SK-N-SH (cell line): ENCODE data around the gene RNLS. TPM values are rescaled to one million over a fixed set of nuclear protein-coding genes. Genes with fewer than 3 reads are reported as not detected.

Experiments
- CTCF ChIA-PET: fragments of 300-600, 350-600 bp; formaldehyde crosslinking; extraction: SDS; loops from one replicate; lab custom pipeline; 2021; lab: Yijun Ruan, JAX
- POLR2A ChIA-PET: fragments of 350-600 bp; sonication (Branson Sonifier 250); formaldehyde crosslinking; extraction: SDS; loops from one replicate; lab custom pipeline; 2020; ENCODE audit warnings: antibody characterized with exemption, inconsistent platforms; lab: Yijun Ruan, JAX
- DNase-seq: peaks from one replicate; pipeline ENCODE4 v3.0.0; 2012
- H2AFZ ChIP-seq: fragments of 200-600 bp; sonication (generic); 2 replicates; pipeline ENCODE4 v1.8.1; 2016; ENCODE audit warnings: antibody characterized with exemption, mild to moderate bottlenecking, low read depth
- H3F3A ChIP-seq: fragments of 200-600 bp; sonication (generic); replicated peaks from 2 replicates; pipeline ENCODE3; 2016; ENCODE audit warnings: antibody characterized with exemption, mild to moderate bottlenecking; ENCODE audit not compliant: insufficient read depth
- H3K27ac ChIP-seq, 2 experiments: fragments of 200-500 bp in 1 of 2; fragments of 200-600 bp in 1 of 2; sonication (Bioruptor generic) in 1 of 2; sonication (generic), shearing (Covaris generic) in 1 of 2; 2 replicates each; pipeline versions ENCODE4 v1.5.1 to v1.6.1; 2014 to 2016; ENCODE audit warnings: low read depth in 2 of 2, inconsistent platforms in 1 of 2, low read length in 1 of 2, mild to moderate bottlenecking in 1 of 2, mixed read lengths in 1 of 2
- H3K27me3 ChIP-seq: fragments of 200-600 bp; sonication (generic), shearing (Covaris generic); 2 replicates; pipeline ENCODE4 v1.6.1; 2016; ENCODE audit warnings: mixed run types; ENCODE audit not compliant: insufficient read depth
- H3K36me3 ChIP-seq, 2 experiments: fragments of 200-500 bp in 1 of 2; fragments of 200-600 bp in 1 of 2; sonication (Bioruptor generic) in 1 of 2; sonication (generic) in 1 of 2; replicated peaks in 1 of 2; 2 replicates each; pipeline versions ENCODE3 to v1.5.1; 2014 to 2016; ENCODE audit warnings: low read length in 1 of 2, mild to moderate bottlenecking in 1 of 2; ENCODE audit not compliant: insufficient read depth in 2 of 2, control insufficient read depth in 1 of 2
- H3K4me1 ChIP-seq, 2 experiments: fragments of 200-500 bp in 1 of 2; fragments of 200-600 bp in 1 of 2; sonication (Bioruptor generic) in 1 of 2; sonication (generic), shearing (Covaris generic) in 1 of 2; 2 replicates each; pipeline versions ENCODE4 v1.5.1 to v1.6.1; 2014 to 2016; ENCODE audit warnings: low read depth in 1 of 2, low read length in 1 of 2, mixed run types in 1 of 2; ENCODE audit not compliant: insufficient read depth in 2 of 2, control insufficient read depth in 1 of 2
- H3K4me2 ChIP-seq: fragments of 200-600 bp; sonication (generic), shearing (Covaris generic); 2 replicates; pipeline ENCODE4 v1.6.1; 2017; ENCODE audit warnings: mixed run types
- H3K4me3 ChIP-seq, 2 experiments: fragments of 200-500 bp in 1 of 2; fragments of 200-600 bp in 1 of 2; sonication (Bioruptor generic) in 1 of 2; sonication (generic), shearing (Covaris generic) in 1 of 2; 2 replicates each; pipeline versions ENCODE4 v1.5.1 to v1.8.1; 2014 to 2016; ENCODE audit warnings: low read depth in 2 of 2, inconsistent platforms in 1 of 2, low read length in 1 of 2, mild to moderate bottlenecking in 1 of 2, mixed read lengths in 1 of 2, moderate library complexity in 1 of 2
- H3K79me2 ChIP-seq: fragments of 200-600 bp; sonication (generic); 2 replicates; pipeline ENCODE4 v1.8.1; 2017; ENCODE audit warnings: mild to moderate bottlenecking; ENCODE audit not compliant: insufficient read depth
- H3K9ac ChIP-seq: fragments of 200-600 bp; sonication (generic); 2 replicates; pipeline ENCODE4 v1.6.1; 2017; ENCODE audit warnings: mixed run types
- H3K9me2 ChIP-seq: fragments of 200-600 bp; sonication (generic); 2 replicates; pipeline ENCODE4 v1.6.1; 2017; ENCODE audit warnings: mixed run types
- H3K9me3 ChIP-seq: fragments of 200-600 bp; sonication (generic); 2 replicates; pipeline ENCODE4 v1.6.1; 2017; ENCODE audit warnings: mixed run types, mild to moderate bottlenecking, moderate library complexity
- H4K20me1 ChIP-seq: fragments of 200-600 bp; sonication (generic); 2 replicates; pipeline ENCODE4 v1.6.1; 2017; ENCODE audit warnings: mild to moderate bottlenecking, mixed run types; ENCODE audit not compliant: insufficient read depth
- CHD2 ChIP-seq: fragments of 150-350 bp; IDR thresholded peaks from 2 replicates; pipeline ENCODE4 v1.6.1; 2018; ENCODE audit warnings: low read length; ENCODE audit not compliant: partially characterized antibody
- GABPA ChIP-seq: IDR thresholded peaks from 2 replicates; pipeline ENCODE4 v1.4.0; 2012; ENCODE audit warnings: low read depth, mild to moderate bottlenecking
- POLR2AphosphoS5 ChIP-seq: IDR thresholded peaks from 2 replicates; pipeline ENCODE4 v1.6.1; 2012; ENCODE audit warnings: low read depth, low read length
- RAD21 ChIP-seq: IDR thresholded peaks from 2 replicates; pipeline ENCODE4 v1.6.1; 2012; ENCODE audit warnings: mild to moderate bottlenecking, low read length
- SIN3A ChIP-seq: IDR thresholded peaks from 2 replicates; pipeline ENCODE4 v1.6.1; 2012; ENCODE audit warnings: low read depth, mild to moderate bottlenecking, low read length, moderate library complexity, borderline replicate concordance
- WGBS: methylation state at CpG from one replicate; pipeline ENCODE4 v1.1.6; 2017; ENCODE audit warnings: low lambda C conversion rate; 5-methylcytosine and 5-hydroxymethylcytosine counted together
- polyA plus RNA-seq, 3 experiments: library from polyadenylated mRNA; depleted of rRNA; stranded (reverse); fragments of >200 nt; gene quantifications; 2 replicates each; pipeline ENCODE4 v1.2.3, GENCODE V29; 2012
- TF ChIP-seq, protein P1 (sequence below): IDR thresholded peaks from 2 replicates; pipeline ENCODE4 v1.4.0; 2012; ENCODE audit warnings: low read depth
- TF ChIP-seq, protein P2 (sequence below): IDR thresholded peaks from 2 replicates; pipeline ENCODE4 v1.4.0; 2012; ENCODE audit warnings: low read depth, borderline replicate concordance
- TF ChIP-seq, protein P3 (sequence below): IDR thresholded peaks from 2 replicates; pipeline ENCODE4 v1.4.0; 2012; ENCODE audit warnings: low read depth, borderline replicate concordance
- TF ChIP-seq, protein P4 (sequence below): fragments of 200-600 bp; sonication (generic); IDR thresholded peaks from 2 replicates; pipeline ENCODE4 v1.6.1; 2017; ENCODE audit warnings: antibody characterized with exemption, mild to moderate bottlenecking, moderate library complexity
- TF ChIP-seq, protein P5 (sequence below): fragments of 150-350 bp; IDR thresholded peaks from 2 replicates; pipeline ENCODE4 v1.6.1; 2017; ENCODE audit warnings: antibody characterized with exemption, low read length, low read depth, borderline replicate concordance
- TF ChIP-seq, protein P6 (sequence below): IDR thresholded peaks from 2 replicates; pipeline ENCODE4; 2012

The RNLS gene
- polyA plus RNA-seq, 1 of the 3 experiments (the other 2 are of a cell fraction): not detected

DNA sequence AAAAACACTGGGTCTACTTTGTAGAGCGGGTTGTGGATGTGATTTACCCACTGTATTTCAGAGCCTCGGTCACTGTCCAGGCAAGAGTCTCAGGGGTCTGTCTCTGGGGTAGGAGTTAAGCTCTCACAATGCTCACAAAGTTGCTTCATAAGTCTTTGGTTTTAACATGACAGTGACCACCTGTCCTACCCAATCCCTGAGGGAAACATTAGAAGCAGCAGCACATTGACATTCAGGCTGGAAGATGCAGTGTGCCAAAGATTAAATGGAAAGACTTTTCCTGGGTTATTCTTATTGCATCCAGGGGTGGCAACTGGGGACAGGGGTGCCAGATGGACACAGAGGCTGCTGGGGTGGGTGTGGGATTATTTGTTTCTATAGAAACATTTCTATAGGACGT, 330.0 kb downstream of the RNLS start:
- H4K20me1 ChIP-seq: no peaks in the 10 kb centered on the region
- TF ChIP-seq, protein P1, sequence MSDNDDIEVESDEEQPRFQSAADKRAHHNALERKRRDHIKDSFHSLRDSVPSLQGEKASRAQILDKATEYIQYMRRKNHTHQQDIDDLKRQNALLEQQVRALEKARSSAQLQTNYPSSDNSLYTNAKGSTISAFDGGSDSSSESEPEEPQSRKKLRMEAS: no peak
- TF ChIP-seq GABPA: no peak
- TF ChIP-seq SIN3A: no peak
- TF ChIP-seq CHD2: no peak
- TF ChIP-seq, protein P2, sequence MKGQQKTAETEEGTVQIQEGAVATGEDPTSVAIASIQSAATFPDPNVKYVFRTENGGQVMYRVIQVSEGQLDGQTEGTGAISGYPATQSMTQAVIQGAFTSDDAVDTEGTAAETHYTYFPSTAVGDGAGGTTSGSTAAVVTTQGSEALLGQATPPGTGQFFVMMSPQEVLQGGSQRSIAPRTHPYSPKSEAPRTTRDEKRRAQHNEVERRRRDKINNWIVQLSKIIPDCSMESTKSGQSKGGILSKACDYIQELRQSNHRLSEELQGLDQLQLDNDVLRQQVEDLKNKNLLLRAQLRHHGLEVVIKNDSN: no peak
- TF ChIP-seq, protein P3, sequence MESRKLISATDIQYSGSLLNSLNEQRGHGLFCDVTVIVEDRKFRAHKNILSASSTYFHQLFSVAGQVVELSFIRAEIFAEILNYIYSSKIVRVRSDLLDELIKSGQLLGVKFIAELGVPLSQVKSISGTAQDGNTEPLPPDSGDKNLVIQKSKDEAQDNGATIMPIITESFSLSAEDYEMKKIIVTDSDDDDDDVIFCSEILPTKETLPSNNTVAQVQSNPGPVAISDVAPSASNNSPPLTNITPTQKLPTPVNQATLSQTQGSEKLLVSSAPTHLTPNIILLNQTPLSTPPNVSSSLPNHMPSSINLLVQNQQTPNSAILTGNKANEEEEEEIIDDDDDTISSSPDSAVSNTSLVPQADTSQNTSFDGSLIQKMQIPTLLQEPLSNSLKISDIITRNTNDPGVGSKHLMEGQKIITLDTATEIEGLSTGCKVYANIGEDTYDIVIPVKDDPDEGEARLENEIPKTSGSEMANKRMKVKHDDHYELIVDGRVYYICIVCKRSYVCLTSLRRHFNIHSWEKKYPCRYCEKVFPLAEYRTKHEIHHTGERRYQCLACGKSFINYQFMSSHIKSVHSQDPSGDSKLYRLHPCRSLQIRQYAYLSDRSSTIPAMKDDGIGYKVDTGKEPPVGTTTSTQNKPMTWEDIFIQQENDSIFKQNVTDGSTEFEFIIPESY: no peak
- TF ChIP-seq RAD21: no peak
- TF ChIP-seq, protein P4, sequence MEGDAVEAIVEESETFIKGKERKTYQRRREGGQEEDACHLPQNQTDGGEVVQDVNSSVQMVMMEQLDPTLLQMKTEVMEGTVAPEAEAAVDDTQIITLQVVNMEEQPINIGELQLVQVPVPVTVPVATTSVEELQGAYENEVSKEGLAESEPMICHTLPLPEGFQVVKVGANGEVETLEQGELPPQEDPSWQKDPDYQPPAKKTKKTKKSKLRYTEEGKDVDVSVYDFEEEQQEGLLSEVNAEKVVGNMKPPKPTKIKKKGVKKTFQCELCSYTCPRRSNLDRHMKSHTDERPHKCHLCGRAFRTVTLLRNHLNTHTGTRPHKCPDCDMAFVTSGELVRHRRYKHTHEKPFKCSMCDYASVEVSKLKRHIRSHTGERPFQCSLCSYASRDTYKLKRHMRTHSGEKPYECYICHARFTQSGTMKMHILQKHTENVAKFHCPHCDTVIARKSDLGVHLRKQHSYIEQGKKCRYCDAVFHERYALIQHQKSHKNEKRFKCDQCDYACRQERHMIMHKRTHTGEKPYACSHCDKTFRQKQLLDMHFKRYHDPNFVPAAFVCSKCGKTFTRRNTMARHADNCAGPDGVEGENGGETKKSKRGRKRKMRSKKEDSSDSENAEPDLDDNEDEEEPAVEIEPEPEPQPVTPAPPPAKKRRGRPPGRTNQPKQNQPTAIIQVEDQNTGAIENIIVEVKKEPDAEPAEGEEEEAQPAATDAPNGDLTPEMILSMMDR: no peak
- TF ChIP-seq POLR2AphosphoS5: no peak
- TF ChIP-seq, protein P5, sequence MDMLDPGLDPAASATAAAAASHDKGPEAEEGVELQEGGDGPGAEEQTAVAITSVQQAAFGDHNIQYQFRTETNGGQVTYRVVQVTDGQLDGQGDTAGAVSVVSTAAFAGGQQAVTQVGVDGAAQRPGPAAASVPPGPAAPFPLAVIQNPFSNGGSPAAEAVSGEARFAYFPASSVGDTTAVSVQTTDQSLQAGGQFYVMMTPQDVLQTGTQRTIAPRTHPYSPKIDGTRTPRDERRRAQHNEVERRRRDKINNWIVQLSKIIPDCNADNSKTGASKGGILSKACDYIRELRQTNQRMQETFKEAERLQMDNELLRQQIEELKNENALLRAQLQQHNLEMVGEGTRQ: no peak
- TF ChIP-seq, protein P6, sequence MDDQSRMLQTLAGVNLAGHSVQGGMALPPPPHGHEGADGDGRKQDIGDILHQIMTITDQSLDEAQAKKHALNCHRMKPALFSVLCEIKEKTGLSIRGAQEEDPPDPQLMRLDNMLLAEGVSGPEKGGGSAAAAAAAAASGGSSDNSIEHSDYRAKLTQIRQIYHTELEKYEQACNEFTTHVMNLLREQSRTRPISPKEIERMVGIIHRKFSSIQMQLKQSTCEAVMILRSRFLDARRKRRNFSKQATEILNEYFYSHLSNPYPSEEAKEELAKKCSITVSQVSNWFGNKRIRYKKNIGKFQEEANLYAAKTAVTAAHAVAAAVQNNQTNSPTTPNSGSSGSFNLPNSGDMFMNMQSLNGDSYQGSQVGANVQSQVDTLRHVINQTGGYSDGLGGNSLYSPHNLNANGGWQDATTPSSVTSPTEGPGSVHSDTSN: no peak
- WGBS: 97% methylated on average over 3 of the region's 3 CpGs
- H3K27ac ChIP-seq: no peak overlapping the region
- H3K4me3 ChIP-seq: no peak overlapping the region
- H3K4me1 ChIP-seq: peaks cover 4 to 11% of the 10 kb centered on the region in 2 experiments; a peak in 1 of 4 replicates
- no peak overlapping the region for H2AFZ ChIP-seq
- no peaks in the 10 kb centered on the region for H3K36me3 ChIP-seq
- H3K79me2 ChIP-seq: no peaks in the 10 kb centered on the region
- H3K9me2 ChIP-seq: no peaks in the 10 kb centered on the region
- ChIA-PET CTCF (no interaction called here), POLR2A (no interaction called here)
- H3K27me3 ChIP-seq: no peaks in the 10 kb centered on the region
- no peak overlapping the region for H3K9ac ChIP-seq
- DNase-seq: no peak
- no peak overlapping the region for H3K4me2 ChIP-seq
- no peaks in the 10 kb centered on the region for H3F3A ChIP-seq
- H3K9me3 ChIP-seq: no peaks in the 10 kb centered on the region
